Type B pancreatic cell (in vitro differentiated cells): ENCODE results near the gene KDM8. TPM values are rescaled to one million over a fixed set of nuclear protein-coding genes. Genes with fewer than 3 reads are reported as not detected.
A peak's percentile ranks its signal among the peaks of the same experiment; 100 is the strongest.
"Not testable (repeated sequence)": the region's sequence is repeated elsewhere in the genome, so short reads cannot be mapped to it uniquely, and the experiment has no call there.

Experiments used
- DNase-seq: peaks from one replicate; pipeline ENCODE4 v3.0.0; 2021; ENCODE audit warnings: mixed read lengths; ENCODE audit not compliant: unreplicated experiment; ENCODE audit errors: extremely low spot score
- H3K27ac Mint-ChIP-seq: 2 replicates; pipeline ENCODE4 v1.8.0; 2021; ENCODE audit warnings: mild to moderate bottlenecking, mixed read lengths
- H3K27me3 Mint-ChIP-seq: 2 replicates; pipeline ENCODE4 v1.8.0; 2021; ENCODE audit warnings: mixed read lengths
- H3K36me3 Mint-ChIP-seq: 2 replicates; pipeline ENCODE4 v1.8.0; 2021; ENCODE audit warnings: mixed read lengths
- H3K4me1 Mint-ChIP-seq: one replicate; pipeline ENCODE4 v1.8.0; 2021; ENCODE audit warnings: mixed read lengths; ENCODE audit not compliant: unreplicated experiment
- H3K4me3 Mint-ChIP-seq: 2 replicates; pipeline ENCODE4 v1.8.0; 2021; ENCODE audit warnings: mild to moderate bottlenecking, mixed read lengths
- H3K9me3 Mint-ChIP-seq: 2 replicates; pipeline ENCODE4 v1.8.0; 2021; ENCODE audit warnings: mixed read lengths
- CTCF ChIP-seq: fragments of 200-600 bp; sonication (generic); conservative IDR thresholded peaks from 2 replicates; pipeline ENCODE4 v1.5.0; 2021; ENCODE audit warnings: antibody characterized with exemption, mild to moderate bottlenecking
- total RNA-seq: library from RNA; stranded (reverse); gene quantifications from 2 replicates; pipeline ENCODE4 v1.2.1, GENCODE V29; 2021; ENCODE audit warnings: low replicate concordance

KDM8 gene
- total RNA-seq, 1 donor from 2014 or later, result 11.1 TPM

DNA sequence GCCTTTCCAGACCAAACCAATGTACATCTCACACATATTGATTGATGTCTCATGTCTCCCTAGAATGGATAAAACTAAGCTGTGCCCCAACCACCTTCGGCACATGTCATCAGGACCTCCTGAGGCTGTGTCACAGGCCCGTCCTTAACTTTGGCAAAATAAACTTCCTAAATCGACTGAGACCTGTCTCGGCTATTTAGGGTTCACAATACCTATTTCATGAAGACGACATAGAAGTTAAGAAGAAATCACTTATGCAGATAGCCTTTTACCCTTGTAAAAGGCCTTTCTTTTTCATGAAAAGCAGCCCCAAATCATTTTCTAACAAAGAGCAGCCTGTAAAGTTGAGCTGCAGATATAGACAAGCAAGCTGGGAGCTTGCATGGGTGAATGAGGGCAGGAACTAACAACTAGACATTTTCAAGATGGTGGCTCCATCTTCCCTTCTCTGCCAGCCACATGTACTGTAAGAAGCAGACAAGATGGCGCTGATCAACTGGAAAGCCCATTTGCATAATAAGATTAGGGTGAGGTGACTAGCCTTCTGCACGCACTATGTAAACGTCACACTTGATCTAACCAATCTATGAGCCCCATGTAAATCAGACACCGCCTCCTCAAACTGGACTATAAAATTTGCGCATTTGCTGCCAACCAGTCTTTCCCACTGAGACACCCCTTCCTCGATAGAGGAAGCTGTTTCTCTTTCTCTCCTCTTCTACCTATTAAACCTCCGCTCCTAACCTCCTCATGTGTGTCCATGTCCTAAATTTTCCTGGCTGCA lies 4.7 kb upstream of the KDM8 start:
- no peaks in the 10 kb centered on the region for H3K9me3 Mint-ChIP-seq
- TF ChIP-seq CTCF, result no peak
- peaks cover 4% of the 10 kb centered on the region for H3K4me1 Mint-ChIP-seq
- DNase-seq, result no peak
- H3K27me3 Mint-ChIP-seq, result peaks cover 14% of the 10 kb centered on the region
- H3K4me3 Mint-ChIP-seq, result no peak overlapping the region
- no peaks in the 10 kb centered on the region for H3K36me3 Mint-ChIP-seq
- no peak overlapping the region for H3K27ac Mint-ChIP-seq

GRCh38 chr16:27199235-27199586 lies 4.1 kb upstream of the KDM8 start:
- Mint-ChIP-seq H3K9me3 (no peaks in the 10 kb centered on the region), H3K36me3 (no peaks in the 10 kb centered on the region), H3K4me1 (peaks cover 9% of the 10 kb centered on the region), H3K4me3 (no peak overlapping the region), H3K27me3 (peaks cover 14% of the 10 kb centered on the region), H3K27ac (no peak overlapping the region)
- no peak for DNase-seq
- TF ChIP-seq CTCF, result no peak

DNA sequence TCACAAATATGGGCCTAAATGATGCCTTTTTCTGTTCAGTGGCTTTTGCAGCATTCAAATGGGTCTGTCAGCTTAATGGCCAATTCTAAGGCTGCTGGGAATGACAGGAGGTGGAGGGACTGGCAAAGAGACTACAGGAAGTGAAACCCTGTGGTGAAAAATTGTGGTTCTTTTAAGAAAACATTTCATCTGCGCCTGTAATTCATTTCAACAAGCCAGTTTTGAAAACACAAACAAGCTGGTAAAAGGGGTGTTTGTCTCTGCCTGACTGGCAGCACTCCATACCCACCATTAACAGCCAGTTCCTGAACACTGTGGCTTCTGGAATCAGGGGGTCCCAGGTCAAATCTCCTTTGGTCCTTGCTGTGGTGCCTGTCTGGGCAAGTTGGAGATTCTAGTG lies 3.6 kb upstream of the KDM8 start:
- DNase-seq, result no peak
- Mint-ChIP-seq H3K9me3 (no peaks in the 10 kb centered on the region), H3K4me3 (no peak overlapping the region), H3K36me3 (no peaks in the 10 kb centered on the region), H3K4me1 (peaks cover 12% of the 10 kb centered on the region), H3K27ac (no peak overlapping the region), H3K27me3 (peaks cover 14% of the 10 kb centered on the region)
- TF ChIP-seq CTCF, result no peak

- Mint-ChIP-seq H3K4me3 (peak overlapping the region; percentile 34), H3K27me3 (peaks cover 14% of the 10 kb centered on the region), H3K4me1 (peaks cover 12% of the 10 kb centered on the region)
- H3K9me3 Mint-ChIP-seq, DNase-seq, H3K27ac Mint-ChIP-seq, H3K36me3 Mint-ChIP-seq: not testable (repeated sequence)
Measured at GRCh38 chr16:27200914-27201313, 2.4 kb upstream of the KDM8 start.

DNA sequence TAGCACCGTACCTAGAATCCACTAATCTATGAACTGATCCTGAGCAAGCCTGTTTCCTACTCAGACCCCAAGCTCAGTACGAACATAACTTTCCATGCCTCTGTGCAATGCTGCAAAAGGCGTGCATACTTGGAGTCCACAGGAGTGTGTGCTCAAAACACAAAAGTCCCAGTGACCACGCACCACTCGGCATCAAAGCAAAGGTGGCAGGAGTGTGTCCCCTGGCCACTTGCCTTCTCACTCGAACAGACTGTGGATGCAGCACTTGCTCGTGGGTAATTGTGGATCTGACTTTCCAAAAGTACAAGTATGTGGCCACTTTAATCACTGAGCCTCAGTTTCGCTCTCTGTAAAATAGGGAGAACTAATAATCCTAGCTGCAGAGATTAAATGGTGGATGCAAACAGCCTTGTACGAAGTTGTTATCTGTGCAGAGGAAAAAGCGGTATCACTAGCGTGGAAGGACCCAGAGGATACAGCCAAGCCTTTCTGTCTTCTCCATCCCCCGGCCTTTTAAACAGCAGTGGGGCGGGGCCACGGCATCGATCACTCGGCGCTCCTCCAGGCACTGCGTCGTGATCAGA lies 311 bp upstream of the KDM8 start:
- peak overlapping the region; percentile 99 for H3K27ac Mint-ChIP-seq
- no peak for DNase-seq
- peaks cover 12% of the 10 kb centered on the region for H3K4me1 Mint-ChIP-seq

More for the DNA sequence above, 311 bp upstream of the KDM8 start:
- Mint-ChIP-seq H3K9me3 (no peaks in the 10 kb centered on the region), H3K4me3 (peak overlapping the region; percentile 100), H3K27me3 (peaks cover 8% of the 10 kb centered on the region), H3K36me3 (no peaks in the 10 kb centered on the region)
- TF ChIP-seq CTCF, result no peak
